ENCODE data around the gene ASB6.

GRCh38 chr9:129685933-129686259 lies 43.9 kb upstream of the ASB6 start:
- TF ChIP-seq CTCF (IDR thresholded peaks at IDR 0.05): no peak
- no peak for TF ChIP-seq POLR2A (IDR thresholded peaks at IDR 0.05)
- no peak for TF ChIP-seq EP300 (IDR thresholded peaks at IDR 0.05)
